Smooth muscle cell of the brain vasculature (primary cell): Measurements from ENCODE around the gene MVP.
A peak's percentile ranks its signal among the peaks of the same experiment; 100 is the strongest.
"Not testable (repeated sequence)": the region's sequence is repeated elsewhere in the genome, so short reads cannot be mapped to it uniquely, and the experiment has no call there.

Experiments used
- DNase-seq: peaks from one replicate; pipeline ENCODE4 v3.0.0-alpha.2; 2012; ENCODE audit warnings: low read depth, low spot score

MVP gene

DNA sequence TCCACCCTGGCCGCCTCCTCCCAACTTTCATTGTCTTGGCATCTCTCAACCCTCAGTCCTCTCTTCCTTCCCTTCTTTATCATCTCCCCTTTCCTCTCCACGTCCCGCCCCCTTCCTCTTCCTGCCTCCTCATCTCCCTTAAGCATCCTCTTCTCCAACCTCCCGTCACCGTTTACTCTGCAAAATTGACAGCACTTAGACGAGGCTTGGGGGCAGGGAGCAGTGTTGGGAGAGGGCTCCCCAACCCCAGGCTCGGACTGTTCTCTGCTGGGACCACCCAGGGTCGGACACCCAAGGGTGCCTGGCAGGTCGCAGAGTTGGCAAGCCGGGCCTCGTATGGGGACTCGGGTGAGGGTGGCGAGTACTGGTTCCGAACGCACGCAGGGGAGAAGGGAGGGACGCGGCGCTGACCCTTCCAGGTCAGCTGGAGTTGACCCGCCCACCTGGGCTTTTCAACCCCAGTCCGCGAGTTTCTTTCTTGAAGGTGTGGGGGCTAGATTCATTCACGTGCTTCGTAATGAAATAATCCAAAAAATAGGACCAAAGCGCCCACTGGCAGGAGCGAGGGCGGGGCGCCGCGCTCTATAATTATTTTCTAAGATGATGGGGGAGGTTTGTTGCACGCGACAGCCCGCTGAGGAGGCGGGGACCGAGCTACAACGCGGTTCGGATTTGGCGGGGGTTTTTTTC is 5.1 kb upstream of the MVP start:
- DNase-seq = no peak

GRCh38 chr16:29815793-29816693 is 4.2 kb upstream of the MVP start, which contains the start of gene PAGR1:
Gene PAGR1, plus strand, starts transcription at chr16:29816152. Its CDS starts 374 bp downstream, at chr16:29816526.
- peak; percentile 99 for DNase-seq

DNA sequence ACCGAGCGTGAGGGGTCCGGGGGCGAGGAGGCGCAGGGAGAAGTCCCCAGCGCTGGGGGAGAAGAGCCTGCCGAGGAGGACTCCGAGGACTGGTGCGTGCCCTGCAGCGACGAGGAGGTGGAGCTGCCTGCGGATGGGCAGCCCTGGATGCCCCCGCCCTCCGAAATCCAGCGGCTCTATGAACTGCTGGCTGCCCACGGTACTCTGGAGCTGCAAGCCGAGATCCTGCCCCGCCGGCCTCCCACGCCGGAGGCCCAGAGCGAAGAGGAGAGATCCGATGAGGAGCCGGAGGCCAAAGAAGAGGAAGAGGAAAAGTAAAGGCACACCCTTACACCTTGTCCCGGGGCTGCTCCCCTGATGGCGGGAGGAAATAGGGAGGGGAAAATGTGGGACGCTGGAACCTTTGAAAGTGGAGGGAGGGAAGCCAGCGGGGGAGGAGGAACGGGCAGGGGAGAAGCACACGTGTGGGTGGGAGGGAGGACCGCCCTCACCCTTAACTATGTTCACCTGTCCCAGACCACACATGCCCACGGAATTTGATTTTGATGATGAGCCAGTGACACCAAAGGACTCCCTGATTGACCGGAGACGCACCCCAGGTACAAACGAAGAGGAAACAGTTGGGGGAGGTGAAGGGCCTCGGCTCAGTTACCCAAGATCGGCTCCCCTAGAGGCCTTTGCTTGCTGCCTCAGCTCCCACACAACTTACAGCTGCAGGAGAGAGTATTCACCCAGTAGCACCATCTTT is 3.4 kb upstream of the MVP start:
- DNase-seq = no peak

GRCh38 chr16:29818082-29818481 is 2.2 kb upstream of the MVP start:
- no peak for DNase-seq

DNA sequence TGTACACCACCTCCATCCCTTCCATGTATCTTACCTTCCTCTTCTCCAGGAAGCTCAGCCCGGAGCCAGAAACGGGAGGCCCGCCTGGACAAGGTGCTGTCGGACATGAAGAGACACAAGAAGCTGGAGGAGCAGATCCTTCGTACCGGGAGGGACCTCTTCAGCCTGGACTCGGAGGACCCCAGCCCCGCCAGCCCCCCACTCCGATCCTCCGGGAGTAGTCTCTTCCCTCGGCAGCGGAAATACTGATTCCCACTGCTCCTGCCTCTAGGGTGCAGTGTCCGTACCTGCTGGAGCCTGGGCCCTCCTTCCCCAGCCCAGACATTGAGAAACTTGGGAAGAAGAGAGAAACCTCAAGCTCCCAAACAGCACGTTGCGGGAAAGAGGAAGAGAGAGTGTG is 756 bp upstream of the MVP start:
- no peak for DNase-seq

DNA sequence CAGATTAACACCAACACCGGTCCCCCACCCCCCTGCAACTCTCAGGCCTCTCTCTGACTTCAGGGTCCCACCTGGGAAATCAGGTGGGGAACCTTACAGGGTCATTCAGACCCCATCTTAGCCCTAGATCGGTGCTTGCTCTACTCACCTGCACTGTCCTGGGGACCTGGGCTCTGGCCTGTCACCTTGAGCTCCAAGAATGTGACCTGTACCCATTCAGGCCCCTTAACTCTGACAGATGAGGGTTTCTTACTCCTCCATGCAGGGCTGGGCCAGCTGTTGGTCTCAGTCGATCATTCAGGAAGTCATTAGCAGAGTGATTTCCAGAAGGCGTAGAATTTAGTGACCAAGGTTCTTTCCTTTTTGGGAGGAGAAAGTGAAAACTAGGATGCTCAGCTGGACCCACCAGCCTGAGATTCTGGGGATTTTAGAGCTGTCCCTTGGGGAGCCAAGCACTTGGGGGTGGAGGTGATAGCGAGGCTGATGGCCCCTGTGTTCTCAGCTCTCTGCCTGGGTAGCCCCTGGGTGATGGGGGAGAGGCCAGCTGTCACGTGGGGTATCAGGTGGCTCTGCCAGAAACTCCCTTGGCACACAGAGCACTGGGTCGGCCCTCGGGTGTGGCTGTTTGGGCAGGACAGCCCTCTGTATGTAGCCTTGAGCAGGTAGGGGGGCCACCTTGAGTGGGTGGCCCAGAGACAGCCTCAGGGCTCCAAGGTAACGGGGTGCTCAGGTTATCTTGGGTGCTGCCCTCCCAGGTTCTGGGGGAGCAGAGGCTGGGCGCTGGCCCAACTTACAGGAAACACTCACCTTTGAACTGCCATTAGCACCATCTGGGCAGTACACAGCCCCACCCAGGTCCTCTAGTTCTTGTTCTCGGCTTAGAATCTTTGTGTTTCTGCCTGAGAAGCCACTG is 724 bp downstream of the MVP start:
- DNase-seq = no peak

- DNase-seq = no peak
Observed at GRCh38 chr16:29821643-29822115, 1.4 kb downstream of the MVP start.

DNA sequence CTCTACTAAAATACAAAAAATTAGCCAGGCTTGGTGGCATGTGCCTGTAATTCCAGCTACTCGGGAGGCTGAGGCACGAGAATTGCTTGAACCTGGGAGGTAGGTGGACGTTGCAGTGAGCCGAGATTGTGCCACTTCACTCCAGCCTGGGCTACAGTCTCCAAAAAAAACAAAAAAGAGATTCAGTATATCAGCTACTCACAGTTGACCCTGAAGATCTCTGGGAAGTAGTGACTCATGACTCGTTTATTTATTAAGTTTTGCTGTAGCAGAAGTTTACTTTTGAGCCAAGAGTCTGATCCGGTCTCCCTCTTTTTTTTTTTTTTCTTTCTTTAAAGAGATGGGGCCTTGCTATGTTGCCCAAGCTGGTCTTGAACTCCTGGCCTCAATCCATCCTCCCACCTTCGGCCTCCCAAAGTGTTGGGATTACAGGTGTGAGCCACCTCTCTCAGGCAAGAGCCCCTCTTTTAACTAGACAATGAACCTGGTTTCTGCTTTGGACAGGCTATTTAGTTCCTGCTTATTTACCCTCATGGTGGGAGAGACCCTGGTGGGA is 4.4 kb downstream of the MVP start:
- DNase-seq = no peak

GRCh38 chr16:29825145-29826044 is 5.1 kb downstream of the MVP start:
- DNase-seq = no peak

DNA sequence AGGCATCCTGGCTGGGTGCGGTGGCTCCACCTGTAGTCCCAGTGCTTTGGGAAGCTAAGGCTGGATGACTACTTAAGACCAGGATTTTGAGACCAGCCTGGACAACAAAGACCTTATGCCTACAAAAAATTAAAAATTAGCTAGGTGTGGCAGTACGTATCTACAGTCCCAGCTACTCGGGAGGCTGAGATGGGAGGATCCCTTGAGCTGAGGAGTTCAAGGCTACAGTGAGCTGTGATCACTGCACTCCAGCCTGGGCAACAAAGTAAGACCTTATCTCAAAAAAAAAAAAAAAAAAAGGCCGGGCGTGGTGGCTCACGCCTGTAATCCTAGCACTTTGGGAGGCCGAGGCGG is 6.1 kb downstream of the MVP start:
- no peak for DNase-seq

DNA sequence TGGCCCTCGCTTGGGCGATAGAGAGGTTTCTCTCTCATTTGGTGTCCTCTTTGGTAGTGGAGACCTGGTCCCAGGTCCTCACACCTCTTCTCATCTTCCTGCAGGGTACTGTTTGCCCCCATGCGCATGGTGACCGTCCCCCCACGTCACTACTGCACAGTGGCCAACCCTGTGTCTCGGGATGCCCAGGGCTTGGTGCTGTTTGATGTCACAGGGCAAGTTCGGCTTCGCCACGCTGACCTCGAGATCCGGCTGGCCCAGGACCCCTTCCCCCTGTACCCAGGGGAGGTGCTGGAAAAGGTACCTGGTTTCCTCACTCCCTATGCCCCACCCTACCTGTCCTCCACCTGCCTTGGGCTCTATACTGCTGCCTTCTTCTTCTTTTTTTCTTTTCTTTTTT is 10.5 kb downstream of the MVP start:
- no peak for DNase-seq

DNA sequence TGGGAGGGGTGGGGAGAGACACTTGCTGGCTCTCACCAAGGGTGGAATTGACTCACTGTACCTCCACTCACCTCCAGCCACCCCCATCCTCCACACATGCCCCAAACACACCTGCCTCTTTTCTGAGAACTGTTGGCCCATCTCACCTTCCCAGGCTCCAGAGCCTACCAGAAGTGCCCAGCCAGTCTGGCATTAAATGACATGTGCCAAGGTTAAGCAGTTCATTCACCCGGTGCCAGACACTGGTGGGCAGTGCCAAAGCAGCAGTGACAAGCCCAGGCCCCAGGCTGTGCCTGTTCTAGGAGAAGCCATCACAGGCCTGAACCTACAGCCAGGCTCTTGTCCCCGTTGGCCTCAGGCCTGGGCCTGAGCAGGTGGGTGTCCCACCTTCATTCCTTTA is 11.2 kb downstream of the MVP start:
- no peak for DNase-seq

DNA sequence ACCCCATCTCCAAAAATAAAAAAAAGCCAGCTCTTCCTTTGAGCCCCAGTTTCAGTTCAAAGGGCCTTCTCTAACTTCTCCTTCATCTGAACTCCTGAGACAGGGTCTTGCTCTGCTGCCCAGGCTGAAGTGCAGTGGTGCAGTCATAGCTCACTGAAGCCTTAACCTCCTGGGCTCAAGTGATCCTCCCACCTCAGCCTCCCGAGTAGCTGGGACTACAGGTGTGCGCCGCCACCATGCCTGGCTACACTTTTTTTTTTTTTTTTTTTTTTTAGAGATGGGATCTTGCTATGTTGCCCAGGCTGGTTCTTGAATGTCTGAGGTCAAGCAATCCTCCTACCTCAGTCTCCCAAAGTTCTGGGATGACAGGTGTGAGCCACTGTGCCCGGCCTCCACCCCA is 13.0 kb downstream of the MVP start:
- DNase-seq = not testable (repeated sequence)

GRCh38 chr16:29834079-29834478 is 13.8 kb downstream of the MVP start:
- DNase-seq = no peak

DNA sequence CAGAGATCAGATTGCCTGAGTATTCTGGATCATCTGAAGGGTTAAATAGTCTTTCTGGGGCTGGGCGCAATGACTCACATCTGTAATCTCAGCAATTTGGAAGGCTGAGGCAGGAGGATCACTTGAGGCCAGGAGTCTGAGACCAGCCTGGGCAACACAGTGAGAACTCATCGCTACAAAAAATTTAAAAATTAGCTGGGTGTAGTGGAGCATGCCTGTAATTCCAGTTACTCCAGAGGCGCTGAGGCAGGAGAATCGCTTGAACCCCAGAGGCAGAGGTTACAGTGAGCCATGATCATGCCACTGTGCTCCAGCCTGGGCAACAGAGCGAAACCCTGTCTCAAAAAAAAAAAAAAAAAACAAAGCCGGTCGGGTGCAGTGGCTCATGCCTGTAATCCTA is 15.7 kb downstream of the MVP start:
- no peak for DNase-seq

DNA sequence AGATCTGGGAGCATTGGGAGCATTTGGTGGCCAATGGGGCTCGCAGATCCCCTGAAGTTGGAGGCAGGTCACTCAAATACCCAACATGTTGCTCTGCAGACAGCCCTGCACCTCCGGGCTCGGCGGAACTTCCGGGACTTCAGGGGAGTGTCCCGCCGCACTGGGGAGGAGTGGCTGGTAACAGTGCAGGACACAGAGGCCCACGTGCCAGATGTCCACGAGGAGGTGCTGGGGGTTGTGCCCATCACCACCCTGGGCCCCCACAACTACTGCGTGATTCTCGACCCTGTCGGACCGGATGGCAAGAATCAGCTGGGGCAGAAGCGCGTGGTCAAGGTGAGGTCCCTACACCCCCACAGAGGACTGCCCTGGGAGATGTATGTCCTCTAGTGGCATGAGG is 16.4 kb downstream of the MVP start:
- no peak for DNase-seq

DNA sequence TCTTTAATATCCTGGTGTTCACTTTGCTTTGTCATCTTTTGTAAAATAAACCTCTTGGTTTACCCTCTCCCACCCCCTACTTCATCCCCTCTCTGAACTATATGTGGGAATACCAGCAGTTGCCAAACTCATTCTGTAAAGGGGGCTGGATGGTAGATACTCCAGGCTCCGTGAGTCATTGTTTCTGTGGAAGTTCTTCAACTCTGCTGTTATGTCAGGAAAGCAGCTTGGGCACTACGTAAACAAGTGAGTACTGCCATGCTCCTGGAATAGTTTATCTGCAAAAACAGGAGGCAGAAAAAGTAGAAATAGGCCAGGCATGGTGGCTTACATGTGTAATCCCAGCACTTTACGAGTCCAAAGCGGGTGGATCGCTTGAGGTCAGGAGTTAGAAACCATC is 17.6 kb downstream of the MVP start:
- DNase-seq = no peak

- no peak for DNase-seq
Observed at GRCh38 chr16:29839822-29840221, 19.6 kb downstream of the MVP start.

DNA sequence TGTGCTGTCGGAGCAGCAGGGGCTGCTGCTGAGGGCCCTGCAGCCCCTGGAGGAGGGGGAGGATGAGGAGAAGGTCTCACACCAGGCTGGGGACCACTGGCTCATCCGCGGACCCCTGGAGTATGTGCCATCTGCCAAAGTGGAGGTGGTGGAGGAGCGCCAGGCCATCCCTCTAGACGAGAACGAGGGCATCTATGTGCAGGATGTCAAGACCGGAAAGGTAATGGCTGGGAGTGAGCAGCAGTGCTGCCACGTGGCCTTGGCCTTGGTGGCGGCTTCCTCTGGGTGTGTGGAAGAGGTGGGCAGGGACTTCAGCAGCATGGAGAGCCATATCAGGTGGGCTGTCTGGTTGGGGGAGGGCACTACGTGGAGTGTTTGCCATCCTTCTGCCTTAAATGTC is 20.0 kb downstream of the MVP start:
- DNase-seq = no peak

DNA sequence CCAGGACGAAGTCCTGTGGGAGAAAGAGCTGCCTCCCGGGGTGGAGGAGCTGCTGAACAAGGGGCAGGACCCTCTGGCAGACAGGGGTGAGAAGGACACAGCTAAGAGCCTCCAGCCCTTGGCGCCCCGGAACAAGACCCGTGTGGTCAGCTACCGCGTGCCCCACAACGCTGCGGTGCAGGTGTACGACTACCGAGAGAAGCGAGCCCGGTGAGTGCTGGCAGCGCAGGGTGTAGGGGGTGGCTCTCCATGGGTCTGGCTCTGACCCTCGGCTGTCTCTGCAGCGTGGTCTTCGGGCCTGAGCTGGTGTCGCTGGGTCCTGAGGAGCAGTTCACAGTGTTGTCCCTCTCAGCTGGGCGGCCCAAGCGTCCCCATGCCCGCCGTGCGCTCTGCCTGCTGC is 21.4 kb downstream of the MVP start:
- no peak for DNase-seq
